IPS-20b (cell line): ENCODE measurements around the gene PCDHA8.
"Not testable (repeated sequence)": the region's sequence is repeated elsewhere in the genome, so short reads cannot be mapped to it uniquely, and the experiment has no call there.

Experiments
- H3K27ac ChIP-seq: one replicate; pipeline ENCODE4 v1.5.1; 2013; ENCODE audit warnings: low read length
- H3K27me3 ChIP-seq: 2 replicates; pipeline ENCODE4 v1.6.1; 2013; ENCODE audit warnings: mild to moderate bottlenecking, low read length, inconsistent platforms; ENCODE audit not compliant: insufficient read depth
- H3K36me3 ChIP-seq: 2 replicates; pipeline ENCODE4 v1.6.1; 2013; ENCODE audit warnings: low read depth, mild to moderate bottlenecking, inconsistent platforms, low read length, moderate library complexity; ENCODE audit not compliant: insufficient read depth
- H3K4me1 ChIP-seq: 2 replicates; pipeline ENCODE4 v1.6.1; 2013; ENCODE audit warnings: mild to moderate bottlenecking, control low read depth, inconsistent platforms, low read length, moderate library complexity; ENCODE audit not compliant: insufficient read depth
- H3K4me3 ChIP-seq: 2 replicates; pipeline ENCODE4 v1.5.1; 2013; ENCODE audit warnings: mild to moderate bottlenecking, low read length, inconsistent platforms
- H3K9ac ChIP-seq: 2 replicates; pipeline ENCODE4 v1.6.1; 2013; ENCODE audit warnings: low read depth, mild to moderate bottlenecking, inconsistent platforms, low read length, moderate library complexity
- H3K9me3 ChIP-seq: 2 replicates; pipeline ENCODE4 v1.6.1; 2013; ENCODE audit warnings: mild to moderate bottlenecking, low read depth, low read length, inconsistent platforms; ENCODE audit not compliant: insufficient read depth

Gene PCDHA8

DNA sequence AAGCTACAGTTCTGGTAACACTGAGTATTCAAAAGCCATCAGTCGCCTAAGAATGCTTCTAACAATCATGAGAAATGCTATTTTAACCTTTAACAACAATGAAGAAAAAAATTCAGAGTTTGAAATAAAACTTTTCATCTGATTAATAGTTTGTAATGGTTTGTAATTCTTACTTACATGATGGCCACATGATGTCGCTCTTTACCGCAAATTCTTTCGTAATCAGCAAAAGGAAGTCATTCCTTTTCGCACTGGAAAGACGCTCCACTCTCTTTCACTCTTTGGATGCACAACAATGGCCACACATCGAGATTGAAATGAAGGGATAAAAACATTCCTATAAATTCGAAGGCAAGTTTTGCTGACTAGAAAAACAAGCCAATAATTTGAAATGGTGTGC, 7.0 kb upstream of the PCDHA8 start, which contains the start of gene PCDHA7:
Gene PCDHA7, plus strand, starts transcription at position 277 of the 400 bp plus-strand sequence. Its CDS starts 115 bp downstream, at position 392.
- Histone ChIP-seq H3K9me3 (peaks cover 41% of the 10 kb centered on the region; the same call in 1 of the 2 replicates), H3K4me3 (no peak within 1 kb of the TSS), H3K9ac (no peak within 1 kb of the TSS), H3K27me3 (no peaks in the 10 kb centered on the region), H3K36me3 (no peaks in the 10 kb centered on the region), H3K4me1 (no peaks in the 10 kb centered on the region), H3K27ac (no peak within 1 kb of the TSS)

DNA sequence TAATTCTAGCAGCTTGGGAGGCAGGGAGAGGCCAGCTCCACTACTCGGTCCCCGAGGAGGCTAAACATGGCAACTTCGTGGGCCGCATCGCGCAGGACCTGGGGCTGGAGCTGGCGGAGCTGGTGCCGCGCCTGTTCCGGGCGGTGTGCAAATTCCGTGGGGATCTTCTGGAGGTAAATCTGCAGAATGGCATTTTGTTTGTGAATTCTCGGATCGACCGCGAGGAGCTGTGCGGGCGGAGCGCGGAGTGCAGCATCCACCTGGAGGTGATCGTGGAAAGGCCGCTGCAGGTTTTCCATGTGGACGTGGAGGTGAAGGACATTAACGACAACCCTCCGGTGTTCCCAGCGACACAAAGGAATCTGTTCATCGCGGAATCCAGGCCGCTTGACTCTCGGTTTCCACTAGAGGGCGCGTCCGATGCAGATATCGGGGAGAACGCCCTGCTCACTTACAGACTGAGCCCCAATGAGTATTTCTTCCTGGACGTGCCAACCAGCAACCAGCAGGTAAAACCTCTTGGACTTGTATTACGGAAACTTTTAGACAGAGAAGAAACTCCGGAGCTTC, 6.5 kb upstream of the PCDHA8 start:
- H3K9me3 ChIP-seq, result peaks cover 41% of the 10 kb centered on the region; the same call in 1 of the 2 replicates
- not testable (repeated sequence) for H3K27ac ChIP-seq, H3K4me3 ChIP-seq, H3K27me3 ChIP-seq, H3K36me3 ChIP-seq, H3K4me1 ChIP-seq, H3K9ac ChIP-seq

DNA sequence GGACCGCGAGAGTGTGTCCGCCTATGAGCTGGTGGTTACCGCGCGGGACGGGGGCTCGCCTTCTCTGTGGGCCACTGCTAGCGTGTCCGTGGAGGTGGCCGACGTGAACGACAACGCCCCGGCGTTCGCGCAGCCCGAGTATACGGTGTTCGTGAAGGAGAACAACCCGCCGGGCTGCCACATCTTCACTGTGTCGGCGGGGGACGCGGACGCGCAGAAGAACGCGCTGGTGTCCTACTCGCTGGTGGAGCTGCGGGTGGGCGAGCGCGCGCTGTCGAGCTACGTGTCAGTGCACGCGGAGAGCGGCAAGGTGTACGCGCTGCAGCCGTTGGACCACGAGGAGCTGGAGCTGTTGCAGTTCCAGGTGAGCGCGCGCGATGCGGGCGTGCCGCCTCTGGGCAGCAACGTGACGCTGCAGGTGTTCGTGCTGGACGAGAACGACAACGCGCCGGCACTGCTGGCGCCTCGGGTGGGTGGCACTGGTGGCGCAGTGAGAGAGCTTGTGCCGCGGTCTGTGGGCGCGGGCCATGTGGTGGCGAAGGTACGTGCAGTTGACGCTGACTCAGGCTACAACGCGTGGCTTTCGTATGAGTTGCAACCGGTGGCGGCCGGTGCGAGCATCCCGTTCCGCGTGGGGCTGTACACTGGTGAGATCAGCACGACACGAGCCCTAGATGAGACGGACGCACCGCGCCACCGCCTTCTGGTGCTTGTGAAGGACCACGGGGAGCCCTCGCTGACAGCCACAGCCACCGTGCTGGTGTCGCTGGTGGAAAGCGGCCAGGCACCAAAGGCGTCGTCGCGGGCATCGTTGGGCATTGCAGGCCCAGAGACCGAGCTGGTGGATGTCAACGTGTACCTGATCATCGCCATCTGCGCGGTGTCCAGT, 5.1 kb upstream of the PCDHA8 start:
- peaks cover 47% of the 10 kb centered on the region; the same call in 1 of the 2 replicates for H3K9me3 ChIP-seq
- no peak overlapping the region for H3K9ac ChIP-seq
- no peaks in the 10 kb centered on the region for H3K36me3 ChIP-seq
- no peaks in the 10 kb centered on the region for H3K4me1 ChIP-seq
- no peak overlapping the region for H3K27ac ChIP-seq
- no peak overlapping the region for H3K4me3 ChIP-seq
- no peaks in the 10 kb centered on the region for H3K27me3 ChIP-seq

DNA sequence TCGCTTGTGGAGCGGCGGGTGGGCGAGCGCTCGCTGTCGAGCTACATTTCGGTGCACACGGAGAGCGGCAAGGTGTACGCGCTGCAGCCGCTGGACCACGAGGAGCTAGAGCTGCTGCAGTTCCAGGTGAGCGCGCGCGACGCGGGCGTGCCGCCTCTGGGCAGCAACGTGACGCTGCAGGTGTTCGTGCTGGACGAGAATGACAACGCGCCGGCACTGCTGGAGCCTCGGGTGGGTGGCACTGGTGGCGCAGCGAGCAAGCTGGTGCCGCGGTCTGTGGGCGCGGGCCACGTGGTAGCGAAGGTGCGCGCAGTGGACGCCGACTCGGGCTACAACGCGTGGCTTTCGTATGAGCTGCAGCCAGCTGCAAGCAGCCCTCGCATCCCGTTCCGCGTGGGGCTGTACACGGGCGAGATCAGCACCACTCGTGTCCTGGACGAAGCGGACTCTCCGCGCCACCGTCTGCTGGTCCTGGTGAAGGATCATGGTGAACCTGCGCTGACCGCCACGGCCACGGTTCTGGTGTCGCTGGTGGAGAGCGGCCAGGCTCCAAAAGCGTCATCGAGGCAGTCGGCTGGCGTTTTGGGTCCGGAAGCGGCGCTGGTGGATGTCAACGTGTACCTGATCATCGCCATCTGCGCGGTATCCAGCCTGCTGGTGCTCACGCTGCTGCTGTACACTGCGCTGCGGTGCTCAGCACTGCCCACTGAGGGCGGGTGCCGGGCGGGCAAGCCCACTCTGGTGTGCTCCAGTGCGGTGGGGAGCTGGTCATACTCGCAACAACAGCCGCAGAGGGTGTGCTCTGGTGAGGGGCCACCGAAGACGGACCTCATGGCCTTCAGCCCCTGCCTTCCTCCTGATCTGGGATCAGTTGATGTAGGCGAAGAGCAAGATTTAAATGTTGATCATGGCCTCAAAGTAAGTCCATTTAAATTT, 2.1 kb downstream of the PCDHA8 start:
- Histone ChIP-seq H3K9me3 (peaks cover 24% of the 10 kb centered on the region; the same call in 1 of the 2 replicates), H3K9ac (no peak overlapping the region), H3K27ac (no peak overlapping the region), H3K27me3 (no peaks in the 10 kb centered on the region), H3K4me3 (no peak overlapping the region), H3K4me1 (no peaks in the 10 kb centered on the region), H3K36me3 (no peaks in the 10 kb centered on the region)

DNA sequence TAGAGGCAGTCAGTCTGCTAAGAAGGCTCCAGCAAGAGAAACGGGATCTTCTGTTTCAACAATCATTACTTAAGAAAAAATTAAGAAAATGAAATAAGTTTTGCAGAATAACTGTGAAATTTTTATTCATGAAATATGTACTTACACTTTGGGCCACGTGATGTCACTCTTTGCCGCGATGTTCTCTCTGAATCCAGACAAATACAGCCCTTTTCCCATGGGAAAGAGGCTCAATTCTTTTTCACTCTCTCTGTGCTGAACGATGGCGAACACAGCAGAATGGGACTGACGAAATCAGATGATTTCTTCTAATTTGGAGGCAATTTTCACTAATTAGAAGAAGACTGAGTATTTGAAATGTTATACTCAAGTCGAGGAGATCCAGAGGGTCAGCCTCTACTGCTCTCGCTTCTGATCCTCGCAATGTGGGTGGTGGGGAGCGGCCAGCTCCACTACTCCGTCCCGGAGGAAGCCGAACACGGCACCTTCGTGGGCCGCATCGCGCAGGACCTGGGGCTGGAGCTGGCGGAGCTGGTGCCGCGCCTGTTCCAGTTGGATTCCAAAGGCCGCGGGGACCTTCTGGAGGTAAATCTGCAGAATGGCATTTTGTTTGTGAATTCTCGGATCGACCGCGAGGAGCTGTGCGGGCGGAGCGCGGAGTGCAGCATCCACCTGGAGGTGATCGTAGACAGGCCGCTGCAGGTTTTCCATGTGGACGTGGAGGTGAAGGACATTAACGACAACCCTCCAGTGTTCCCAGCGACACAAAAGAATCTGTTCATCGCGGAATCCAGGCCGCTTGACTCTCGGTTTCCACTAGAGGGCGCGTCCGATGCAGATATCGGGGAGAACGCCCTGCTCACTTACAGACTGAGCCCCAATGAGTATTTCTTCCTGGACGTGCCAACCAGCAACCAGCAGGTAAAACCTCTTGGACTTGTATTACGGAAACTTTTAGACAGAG, 7.4 kb downstream of the PCDHA8 start, which contains the start of gene PCDHA9:
Gene PCDHA9, plus strand, starts transcription at position 244 of the 964 bp plus-strand sequence. Its CDS starts 114 bp downstream, at position 358.
- not testable (repeated sequence) for H3K4me3 ChIP-seq, H3K4me1 ChIP-seq
- H3K9me3 ChIP-seq, result peaks cover 21% of the 10 kb centered on the region; the same call in 1 of the 2 replicates

DNA sequence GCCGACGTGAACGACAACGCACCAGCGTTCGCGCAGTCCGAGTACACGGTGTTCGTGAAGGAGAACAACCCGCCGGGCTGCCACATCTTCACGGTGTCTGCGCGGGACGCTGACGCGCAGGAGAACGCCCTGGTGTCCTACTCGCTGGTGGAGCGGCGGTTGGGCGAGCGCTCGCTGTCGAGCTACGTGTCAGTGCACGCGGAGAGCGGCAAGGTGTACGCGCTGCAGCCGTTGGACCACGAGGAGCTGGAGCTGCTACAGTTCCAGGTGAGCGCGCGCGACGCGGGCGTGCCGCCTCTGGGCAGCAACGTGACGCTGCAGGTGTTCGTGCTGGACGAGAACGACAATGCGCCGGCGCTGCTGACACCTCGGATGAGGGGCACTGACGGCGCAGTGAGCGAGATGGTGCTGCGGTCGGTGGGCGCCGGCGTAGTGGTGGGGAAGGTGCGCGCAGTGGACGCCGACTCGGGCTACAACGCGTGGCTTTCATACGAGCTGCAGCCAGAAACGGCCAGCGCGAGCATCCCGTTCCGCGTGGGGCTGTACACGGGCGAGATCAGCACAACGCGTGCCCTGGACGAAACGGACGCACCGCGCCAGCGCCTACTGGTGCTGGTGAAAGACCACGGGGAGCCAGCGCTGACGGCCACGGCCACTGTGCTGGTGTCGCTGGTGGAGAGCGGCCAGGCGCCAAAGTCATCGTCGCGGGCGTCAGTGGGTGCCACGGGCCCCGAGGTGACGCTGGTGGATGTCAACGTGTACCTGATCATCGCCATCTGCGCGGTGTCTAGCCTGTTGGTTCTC, 9.0 kb downstream of the PCDHA8 start:
- H3K27ac ChIP-seq, H3K4me3 ChIP-seq, H3K9me3 ChIP-seq: not testable (repeated sequence)

More for the DNA sequence above, 7.4 kb downstream of the PCDHA8 start, which contains the start of gene PCDHA9:
- not testable (repeated sequence) for H3K9ac ChIP-seq, H3K27ac ChIP-seq, H3K27me3 ChIP-seq, H3K36me3 ChIP-seq

DNA sequence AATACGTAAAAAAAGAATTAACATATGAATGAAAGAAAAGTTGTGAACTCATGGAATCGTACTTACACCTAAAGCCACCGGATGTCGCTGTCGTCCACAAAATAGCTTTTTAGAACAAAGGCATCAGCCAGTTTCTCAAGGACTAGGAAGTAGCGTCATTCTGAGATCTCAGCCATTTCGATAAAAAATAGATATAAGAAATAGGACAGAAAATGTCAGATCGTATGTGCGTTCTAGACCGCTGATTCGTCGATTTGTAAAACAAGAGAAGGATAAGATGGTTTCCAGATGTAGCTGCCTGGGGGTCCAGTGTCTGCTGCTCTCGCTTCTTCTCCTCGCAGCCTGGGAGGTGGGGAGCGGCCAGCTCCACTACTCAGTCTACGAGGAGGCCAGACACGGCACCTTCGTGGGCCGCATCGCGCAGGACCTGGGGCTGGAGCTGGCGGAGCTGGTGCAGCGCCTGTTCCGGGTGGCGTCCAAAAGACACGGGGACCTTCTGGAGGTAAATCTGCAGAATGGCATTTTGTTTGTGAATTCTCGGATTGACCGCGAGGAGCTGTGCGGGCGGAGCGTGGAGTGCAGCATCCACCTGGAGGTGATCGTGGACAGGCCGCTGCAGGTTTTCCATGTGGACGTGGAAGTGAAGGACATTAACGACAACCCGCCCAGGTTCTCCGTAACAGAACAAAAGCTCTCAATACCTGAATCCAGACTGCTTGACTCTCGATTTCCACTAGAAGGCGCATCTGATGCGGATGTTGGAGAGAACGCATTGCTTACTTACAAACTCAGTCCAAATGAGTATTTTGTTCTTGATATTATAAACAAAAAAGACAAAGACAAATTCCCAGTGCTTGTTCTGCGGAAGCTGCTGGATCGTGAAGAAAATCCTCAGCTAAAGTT, 15.0 kb downstream of the PCDHA8 start, which contains the start of gene PCDHA10:
Gene PCDHA10, plus strand, starts transcription at position 126 of the 903 bp plus-strand sequence. Its CDS starts 152 bp downstream, at position 278.
- Histone ChIP-seq H3K4me1 (no peaks in the 10 kb centered on the region), H3K9me3 (peaks cover 23% of the 10 kb centered on the region), H3K9ac (no peak within 1 kb of the TSS), H3K27ac (no peak within 1 kb of the TSS), H3K36me3 (no peaks in the 10 kb centered on the region), H3K4me3 (no peak within 1 kb of the TSS; the same call in 1 of the 2 replicates), H3K27me3 (no peaks in the 10 kb centered on the region)

More for the DNA sequence above, 9.0 kb downstream of the PCDHA8 start:
- not testable (repeated sequence) for H3K36me3 ChIP-seq, H3K4me1 ChIP-seq, H3K9ac ChIP-seq, H3K27me3 ChIP-seq

DNA sequence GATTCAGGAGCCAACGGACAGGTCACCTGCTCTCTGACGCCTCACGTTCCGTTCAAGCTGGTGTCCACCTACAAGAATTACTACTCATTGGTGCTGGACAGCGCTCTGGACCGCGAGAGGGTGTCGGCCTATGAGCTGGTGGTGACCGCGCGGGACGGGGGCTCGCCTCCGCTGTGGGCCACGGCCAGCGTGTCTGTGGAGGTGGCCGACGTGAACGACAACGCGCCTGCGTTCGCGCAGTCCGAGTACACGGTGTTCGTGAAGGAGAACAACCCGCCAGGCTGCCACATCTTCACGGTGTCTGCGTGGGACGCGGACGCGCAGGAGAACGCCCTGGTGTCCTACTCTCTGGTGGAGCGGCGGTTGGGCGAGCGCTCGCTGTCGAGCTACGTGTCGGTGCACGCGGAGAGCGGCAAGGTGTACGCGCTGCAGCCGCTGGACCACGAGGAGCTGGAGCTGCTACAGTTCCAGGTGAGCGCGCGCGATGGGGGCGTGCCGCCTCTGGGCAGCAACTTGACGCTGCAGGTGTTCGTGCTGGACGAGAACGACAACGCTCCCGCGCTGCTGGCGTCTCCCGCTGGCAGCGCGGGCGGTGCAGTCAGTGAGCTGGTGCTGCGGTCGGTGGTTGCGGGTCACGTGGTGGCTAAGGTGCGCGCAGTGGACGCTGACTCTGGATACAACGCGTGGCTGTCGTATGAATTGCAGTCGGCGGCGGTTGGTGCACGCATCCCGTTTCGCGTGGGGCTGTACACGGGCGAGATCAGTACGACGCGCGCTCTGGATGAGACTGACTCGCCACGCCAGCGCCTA, 16.4 kb downstream of the PCDHA8 start:
- Histone ChIP-seq H3K9ac (no peak overlapping the region), H3K4me3 (no peak overlapping the region), H3K4me1 (no peaks in the 10 kb centered on the region), H3K27me3 (no peaks in the 10 kb centered on the region), H3K9me3 (peaks cover 36% of the 10 kb centered on the region), H3K27ac (no peak overlapping the region), H3K36me3 (no peaks in the 10 kb centered on the region)

DNA sequence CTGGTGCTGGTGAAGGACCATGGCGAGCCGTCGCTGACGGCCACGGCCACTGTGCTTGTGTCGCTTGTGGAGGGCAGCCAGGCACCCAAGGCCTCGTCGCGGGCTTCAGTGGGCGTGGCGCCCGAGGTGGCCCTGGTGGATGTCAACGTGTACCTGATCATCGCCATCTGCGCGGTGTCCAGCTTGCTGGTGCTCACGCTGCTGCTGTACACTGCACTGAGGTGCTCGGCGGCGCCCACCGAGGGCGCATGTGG, 16.9 kb downstream of the PCDHA8 start:
- H3K9ac ChIP-seq, result no peak overlapping the region
- H3K27ac ChIP-seq, result no peak overlapping the region
- no peak overlapping the region for H3K4me3 ChIP-seq
- no peaks in the 10 kb centered on the region for H3K36me3 ChIP-seq
- no peaks in the 10 kb centered on the region for H3K27me3 ChIP-seq
- peaks cover 41% of the 10 kb centered on the region for H3K9me3 ChIP-seq
- H3K4me1 ChIP-seq, result no peaks in the 10 kb centered on the region
